Raji (cell line): ENCODE data around the gene EPDR1.

Experiments used
- POLR2A ChIP-seq: IDR thresholded peaks from 2 replicates; pipeline ENCODE4 v1.6.1; 2011; ENCODE audit warnings: low read depth, low read length, control low read depth; ENCODE audit not compliant: insufficient read depth

Gene EPDR1

DNA sequence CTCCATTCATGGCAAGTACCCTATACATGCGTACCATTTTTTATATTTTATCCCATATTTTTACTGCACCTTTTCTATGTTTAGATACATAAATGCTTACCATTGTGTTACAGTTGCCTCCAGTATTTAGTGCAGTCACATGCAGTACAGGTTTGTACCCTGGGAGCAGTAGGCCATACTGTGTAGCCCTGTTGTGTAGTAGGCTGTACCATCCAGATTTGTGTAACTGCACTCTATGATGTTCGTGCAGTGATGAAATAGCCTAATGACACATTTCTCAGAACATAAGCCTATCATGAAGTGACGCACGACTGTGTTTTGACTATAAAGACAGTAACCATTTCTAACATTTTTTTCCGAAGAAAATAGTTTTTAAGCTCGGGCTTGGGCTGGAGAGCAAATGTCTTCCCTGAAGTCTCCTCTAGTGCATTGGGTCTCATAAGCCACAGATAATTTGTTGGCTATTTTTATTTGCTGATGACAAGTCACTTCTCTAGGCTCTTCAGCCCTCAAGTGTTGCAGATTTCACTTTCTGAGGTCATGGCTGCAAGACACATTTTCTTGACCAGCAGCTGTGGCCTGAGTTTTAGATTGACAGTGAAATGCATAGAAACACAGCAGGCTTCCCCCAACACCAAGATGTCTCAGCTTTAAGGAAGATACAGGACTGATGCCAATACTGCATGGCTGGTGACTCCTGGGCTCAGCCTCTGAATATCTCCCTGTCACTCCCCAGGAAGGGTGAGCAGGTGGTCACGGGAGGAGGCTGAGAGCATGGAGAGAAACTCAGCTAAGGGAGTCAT is 26.9 kb downstream of the EPDR1 start:
- TF ChIP-seq POLR2A: no peak

- no peak for TF ChIP-seq POLR2A
Measured at GRCh38 chr7:37947941-37948210, 27.4 kb downstream of the EPDR1 start.

GRCh38 chr7:37952240-37952639 is 31.8 kb downstream of the EPDR1 start:
- no peak for TF ChIP-seq POLR2A

DNA sequence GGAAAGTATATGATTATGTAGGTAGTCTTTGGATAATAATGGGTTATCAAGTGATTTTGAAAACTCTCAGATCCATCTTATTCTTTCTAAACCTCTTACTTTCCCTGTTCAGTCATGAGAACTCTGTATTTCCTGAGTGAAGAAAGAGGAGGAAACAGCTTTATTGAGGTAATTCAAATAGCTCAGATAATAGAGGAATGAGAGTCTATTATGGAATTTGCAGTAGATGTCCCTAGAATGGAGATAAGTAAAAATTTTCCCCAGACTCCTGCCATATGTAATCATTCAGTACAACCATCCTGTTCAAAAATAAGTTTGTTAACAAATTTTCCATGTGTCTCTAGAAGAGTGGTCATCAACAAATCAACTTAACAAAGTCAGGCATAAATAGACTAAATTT is 36.4 kb downstream of the EPDR1 start:
- no peak for TF ChIP-seq POLR2A

DNA sequence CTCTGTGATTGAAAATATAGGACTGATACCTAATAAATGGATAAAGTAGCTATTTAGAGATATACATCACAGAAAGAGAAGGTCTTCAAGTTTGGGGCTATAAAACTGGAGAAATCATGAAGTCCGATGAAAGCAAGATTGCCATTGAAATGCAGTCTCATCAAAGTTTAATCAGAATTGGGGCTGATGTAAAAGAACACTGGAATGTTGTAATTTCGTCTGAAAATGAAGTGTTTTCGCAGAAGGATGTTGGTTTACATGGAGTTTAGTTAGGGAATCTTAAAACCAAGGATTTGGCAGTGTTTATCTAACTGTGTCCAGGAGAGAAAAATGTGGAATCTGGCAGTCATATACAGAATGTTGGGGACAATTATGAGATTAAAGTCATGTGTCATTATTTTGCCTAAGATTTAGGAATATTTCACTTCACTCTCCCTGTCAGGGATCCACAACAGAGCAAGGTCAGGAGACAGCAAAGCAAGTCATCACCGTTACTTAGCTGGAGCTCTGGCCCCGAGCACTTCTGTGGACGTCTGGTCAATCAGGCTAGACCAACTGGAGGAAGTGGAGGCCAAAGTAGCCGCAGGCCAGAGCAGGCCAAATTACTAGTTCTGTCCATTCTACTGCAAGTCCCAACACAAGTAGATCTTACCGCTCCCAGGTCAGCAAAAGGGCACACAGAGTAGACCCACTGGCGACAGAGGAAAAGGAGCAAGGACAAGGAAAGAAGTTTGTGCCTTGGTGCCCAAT is 37.0 kb downstream of the EPDR1 start:
- TF ChIP-seq POLR2A: no peak

DNA sequence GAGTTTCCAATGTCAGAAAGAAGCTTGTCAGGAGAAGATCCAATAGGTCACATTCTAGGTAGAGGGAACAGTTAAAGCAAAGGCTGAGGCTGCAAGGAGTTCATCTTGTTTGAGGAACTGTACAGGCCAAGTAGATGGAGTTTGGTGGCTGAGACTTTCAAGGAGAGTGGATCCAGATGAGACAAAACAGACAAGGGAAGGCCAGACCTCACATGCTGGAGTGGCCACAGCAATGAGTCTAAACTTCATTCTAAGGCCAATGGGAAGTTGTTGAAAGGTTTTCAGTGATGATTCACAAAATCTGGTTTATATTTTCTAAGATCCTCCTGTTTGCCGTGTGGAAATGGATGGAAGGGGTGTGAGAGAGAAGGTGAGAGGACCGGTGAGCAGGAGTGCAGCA is 40.0 kb downstream of the EPDR1 start:
- no peak for TF ChIP-seq POLR2A

DNA sequence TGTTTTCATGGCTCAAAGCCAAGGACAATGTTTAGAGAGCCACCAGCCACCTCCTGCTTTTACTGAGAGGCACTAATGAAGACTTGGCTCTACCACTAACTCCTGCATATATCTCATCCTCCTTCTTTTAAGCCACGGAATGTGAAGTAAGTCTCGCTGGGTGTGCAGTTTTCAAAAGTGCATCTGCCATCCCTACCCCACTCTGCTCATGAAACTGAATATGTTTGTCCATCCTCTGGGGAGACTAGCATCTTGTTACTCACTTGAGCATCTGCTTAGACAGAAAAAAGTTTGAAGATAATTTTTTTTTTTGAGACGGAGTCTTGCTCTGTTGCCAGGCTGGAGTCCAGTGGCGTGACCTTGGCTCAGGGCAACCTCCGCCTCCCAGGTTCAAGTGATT is 40.8 kb downstream of the EPDR1 start:
- TF ChIP-seq POLR2A: no peak

- TF ChIP-seq POLR2A: no peak
Measured at GRCh38 chr7:37964196-37964595, 43.8 kb downstream of the EPDR1 start.

- no peak for TF ChIP-seq POLR2A
Measured at GRCh38 chr7:37970211-37970610, 49.8 kb downstream of the EPDR1 start.

DNA sequence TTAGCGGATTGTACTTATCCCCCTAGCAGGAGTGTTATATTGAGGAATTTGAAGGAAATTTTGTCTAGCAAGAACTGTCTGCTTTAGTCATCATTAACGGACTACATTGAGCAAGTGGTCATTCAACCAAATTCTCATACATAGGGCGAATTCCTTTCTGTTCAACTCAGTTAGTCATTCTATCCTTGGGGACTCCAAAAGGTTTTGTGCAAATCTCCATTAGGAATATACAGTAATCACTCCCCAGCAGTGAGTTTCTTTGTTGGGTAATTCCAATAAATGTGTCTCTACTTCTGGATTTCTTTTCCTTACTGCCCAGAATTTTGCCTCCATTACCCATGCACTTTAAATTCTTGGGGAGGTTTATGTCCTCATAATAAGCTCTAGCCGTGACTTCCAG is 51.1 kb downstream of the EPDR1 start:
- no peak for TF ChIP-seq POLR2A

DNA sequence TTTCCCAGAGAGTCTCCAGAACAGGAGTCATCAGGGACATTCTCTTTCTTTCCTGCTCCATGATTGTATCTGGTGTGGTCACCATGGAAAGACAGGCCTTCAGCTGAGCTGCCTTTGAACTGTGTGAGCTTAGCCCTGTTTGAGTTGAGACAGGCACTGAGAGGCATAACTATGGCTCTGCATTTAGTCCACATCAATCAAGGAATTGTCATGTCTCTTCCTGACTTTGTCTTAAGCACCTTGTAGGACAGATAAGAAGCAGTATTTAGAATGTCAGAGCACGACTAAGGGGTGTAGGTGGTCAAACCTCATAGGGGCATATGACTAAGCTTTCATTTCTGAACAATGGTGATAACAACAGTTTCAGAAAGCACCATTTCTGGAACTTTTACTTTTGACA is 53.5 kb downstream of the EPDR1 start:
- TF ChIP-seq POLR2A: no peak

- no peak for TF ChIP-seq POLR2A
Measured at GRCh38 chr7:37974711-37975110, 54.3 kb downstream of the EPDR1 start.

GRCh38 chr7:37977243-37977642 is 56.8 kb downstream of the EPDR1 start:
- no peak for TF ChIP-seq POLR2A

- no peak for TF ChIP-seq POLR2A
Measured at GRCh38 chr7:37981664-37982063, 61.2 kb downstream of the EPDR1 start.

- no peak for TF ChIP-seq POLR2A
Measured at GRCh38 chr7:37982423-37982822, 62.0 kb downstream of the EPDR1 start.

- no peak for TF ChIP-seq POLR2A
Measured at GRCh38 chr7:37984750-37985390, 64.4 kb downstream of the EPDR1 start.
